ENCODE data around the gene PCDHGA4. TPM values are rescaled to one million over a fixed set of nuclear protein-coding genes. Genes with fewer than 3 reads are reported as not detected.
A peak's percentile ranks its signal among the peaks of the same experiment; 100 is the strongest.

PCDHGA4 gene
- polyA plus RNA-seq, 3 donors: 0.03 TPM; not detected in 2

DNA sequence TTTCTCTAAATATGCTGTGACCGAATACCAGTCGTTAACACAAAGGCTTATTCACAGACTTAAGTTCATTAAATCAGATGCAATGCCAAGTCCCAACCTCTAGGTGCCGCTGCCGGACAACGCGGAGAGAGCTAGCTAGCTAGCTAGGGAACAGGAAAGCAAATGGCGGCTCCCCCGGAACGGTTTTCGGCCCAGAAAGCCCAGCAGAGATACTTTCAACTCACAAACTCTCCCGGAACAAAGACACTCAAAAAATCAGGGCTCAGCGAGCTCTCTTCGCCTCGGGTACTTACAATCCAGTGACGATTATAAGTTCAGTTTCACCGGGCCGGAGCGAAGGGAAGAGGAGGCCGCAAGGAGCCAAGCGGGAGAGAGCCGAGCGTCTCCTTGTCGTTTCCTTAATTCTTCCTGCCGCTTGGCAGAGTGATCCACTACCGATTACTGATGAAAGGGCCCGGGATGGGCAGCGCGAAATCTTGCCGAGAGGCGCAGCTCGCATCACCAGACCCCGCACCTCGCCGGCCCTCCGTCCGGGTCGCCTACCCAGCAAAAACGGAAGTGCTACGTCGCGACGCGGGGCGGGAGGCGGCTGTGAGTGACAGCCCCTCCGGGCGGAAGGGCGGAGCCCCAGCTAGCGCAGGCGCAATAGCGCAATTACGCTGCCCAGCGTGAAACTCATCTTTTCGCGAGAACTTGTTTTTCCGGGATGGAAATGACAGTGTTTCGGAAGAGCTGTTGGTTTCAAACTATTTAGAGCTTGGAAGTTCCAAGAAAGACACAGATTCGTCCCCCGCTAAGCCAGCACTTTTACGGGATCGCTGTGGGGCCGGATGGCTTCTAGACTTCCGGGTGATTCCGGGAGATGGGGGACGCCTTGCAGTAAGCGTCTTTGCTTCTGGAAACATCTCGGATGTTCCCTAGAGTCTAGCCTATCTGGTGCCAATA lies 34.3 kb upstream of the PCDHGA4 start, which contains the start of gene TAF7:
Gene TAF7 (minus strand): TSS at position 560 of the 945 bp plus-strand sequence. CDS start 740 bp downstream, outside the sequence.
- Mint-ChIP-seq H3K36me3 (peaks cover 14 to 34% of the 10 kb centered on the region in 2 donors), H3K27ac (peak within 1 kb of the TSS; percentile 98 to 100 (median 98)), H3K9me3 (peaks cover 40 to 87% (median 81%) of the 10 kb centered on the region in 7 donors), H3K4me1 (peaks cover 16% of the 10 kb centered on the region), H3K27me3 (ENCODE audit: low read depth in 3 of 3) (peaks cover 2 to 6% (median 5%) of the 10 kb centered on the region in 3 donors), H3K4me3 (peak within 1 kb of the TSS; percentile 89 to 96)
- H4K20me1 ChIP-seq (ENCODE audit: insufficient read depth, low read length): no peaks in the 10 kb centered on the region
- H3K9ac ChIP-seq (ENCODE audit: insufficient read depth, low read length, poor library complexity, severe bottlenecking): peak within 1 kb of the TSS; percentile 79
- TF ChIP-seq, protein P1, sequence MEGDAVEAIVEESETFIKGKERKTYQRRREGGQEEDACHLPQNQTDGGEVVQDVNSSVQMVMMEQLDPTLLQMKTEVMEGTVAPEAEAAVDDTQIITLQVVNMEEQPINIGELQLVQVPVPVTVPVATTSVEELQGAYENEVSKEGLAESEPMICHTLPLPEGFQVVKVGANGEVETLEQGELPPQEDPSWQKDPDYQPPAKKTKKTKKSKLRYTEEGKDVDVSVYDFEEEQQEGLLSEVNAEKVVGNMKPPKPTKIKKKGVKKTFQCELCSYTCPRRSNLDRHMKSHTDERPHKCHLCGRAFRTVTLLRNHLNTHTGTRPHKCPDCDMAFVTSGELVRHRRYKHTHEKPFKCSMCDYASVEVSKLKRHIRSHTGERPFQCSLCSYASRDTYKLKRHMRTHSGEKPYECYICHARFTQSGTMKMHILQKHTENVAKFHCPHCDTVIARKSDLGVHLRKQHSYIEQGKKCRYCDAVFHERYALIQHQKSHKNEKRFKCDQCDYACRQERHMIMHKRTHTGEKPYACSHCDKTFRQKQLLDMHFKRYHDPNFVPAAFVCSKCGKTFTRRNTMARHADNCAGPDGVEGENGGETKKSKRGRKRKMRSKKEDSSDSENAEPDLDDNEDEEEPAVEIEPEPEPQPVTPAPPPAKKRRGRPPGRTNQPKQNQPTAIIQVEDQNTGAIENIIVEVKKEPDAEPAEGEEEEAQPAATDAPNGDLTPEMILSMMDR (IDR thresholded peaks at IDR 0.05): peak; percentile 87
- peaks cover 57 to 83% of the 10 kb centered on the region in 2 donors for H3K9me3 ChIP-seq (replicated peaks in 1 of 2; ENCODE audit: control insufficient read depth in 1 of 2, insufficient read depth in 1 of 2, low read length in 2 of 2)
- WGBS (ENCODE audit: insufficient coverage): 2% methylated on average over 61 of the region's 67 CpGs
- H2AFZ ChIP-seq (ENCODE audit: insufficient read depth, low read depth, low read length, poor library complexity, severe bottlenecking): peak within 1 kb of the TSS; percentile 96
- peaks cover 0 to 20% of the 10 kb centered on the region in 2 donors for H3K36me3 ChIP-seq (replicated peaks in 1 of 2; ENCODE audit: control insufficient read depth in 1 of 2, insufficient read depth in 2 of 2, low read length in 2 of 2)
- intact Hi-C loops (cut with micrococcal nuclease): loop anchor here in 1 of 2 donors (2.0 to 5.0 kb wide), 2 partner anchors 202 to 244 kb away; no protein-coding TSS in a partner anchor
- peaks cover 11 to 16% of the 10 kb centered on the region in 2 donors for H3K4me1 ChIP-seq (ENCODE audit: control insufficient read depth in 1 of 2, insufficient read depth in 2 of 2, low read length in 2 of 2)
- H3K27me3 ChIP-seq (ENCODE audit: control insufficient read depth in 2 of 2, insufficient read depth in 2 of 2, low read length in 2 of 2): peaks cover 0 to 2% of the 10 kb centered on the region in 2 donors
- H3K4me2 ChIP-seq (replicated peaks; ENCODE audit: extremely low read depth, low read length, poor library complexity, severe bottlenecking): peak within 1 kb of the TSS; percentile 74
- peak; percentile 89 to 91 (median 91) for DNase-seq
- H3K4me3 ChIP-seq (replicated peaks in 1 of 3; ENCODE audit: low read depth in 2 of 3, low read length in 3 of 3): peak within 1 kb of the TSS; percentile 79 to 92 (median 86)
- H3K79me2 ChIP-seq (ENCODE audit: insufficient read depth, low read length): peaks cover 16% of the 10 kb centered on the region
- H3K27ac ChIP-seq (ENCODE audit: low read depth in 1 of 2, low read length in 2 of 2): peak within 1 kb of the TSS; percentile 92 to 95

DNA sequence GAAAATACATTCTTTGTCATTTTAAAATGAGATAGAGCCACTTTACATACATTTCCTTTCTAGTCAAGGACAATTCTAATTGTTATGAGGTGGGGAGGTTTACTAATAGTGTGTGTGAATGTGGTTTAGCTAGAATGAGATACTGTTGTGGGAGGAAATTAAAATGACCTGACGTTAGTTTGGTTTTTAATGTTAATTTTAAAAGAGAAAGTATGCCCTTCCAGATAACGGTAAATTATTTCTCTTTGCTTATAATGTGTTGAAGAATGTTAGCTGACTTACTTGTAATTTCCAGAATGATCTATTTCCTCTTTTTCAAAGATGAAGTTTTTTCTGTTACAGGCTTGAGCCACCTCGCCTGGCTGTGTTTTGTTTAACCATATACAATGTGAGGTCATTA lies 32.6 kb upstream of the PCDHGA4 start:
- no peak overlapping the region for H3K4me3 ChIP-seq (replicated peaks in 1 of 3; ENCODE audit: low read depth in 2 of 3, low read length in 3 of 3)
- peaks cover 58 to 72% of the 10 kb centered on the region in 2 donors for H3K9me3 ChIP-seq (replicated peaks in 1 of 2; ENCODE audit: control insufficient read depth in 1 of 2, insufficient read depth in 1 of 2, low read length in 2 of 2)
- no peak overlapping the region for H3K4me2 ChIP-seq (replicated peaks; ENCODE audit: extremely low read depth, low read length, poor library complexity, severe bottlenecking)
- H3K4me3 Mint-ChIP-seq: no peak overlapping the region
- H3K36me3 Mint-ChIP-seq: peaks cover 14 to 28% of the 10 kb centered on the region in 2 donors
- H2AFZ ChIP-seq (ENCODE audit: insufficient read depth, low read depth, low read length, poor library complexity, severe bottlenecking): no peak overlapping the region
- H3K27me3 Mint-ChIP-seq (ENCODE audit: low read depth in 3 of 3): peaks cover 6 to 17% (median 14%) of the 10 kb centered on the region in 3 donors
- H4K20me1 ChIP-seq (ENCODE audit: insufficient read depth, low read length): no peaks in the 10 kb centered on the region
- H3K27me3 ChIP-seq (ENCODE audit: control insufficient read depth in 2 of 2, insufficient read depth in 2 of 2, low read length in 2 of 2): peaks cover 11 to 15% of the 10 kb centered on the region in 2 donors
- H3K27ac ChIP-seq (ENCODE audit: low read depth in 1 of 2, low read length in 2 of 2): no peak overlapping the region
- intact Hi-C loops (cut with micrococcal nuclease): loop anchor here in 1 of 2 donors (5.0 kb wide), 1 partner anchor 200 kb away; no protein-coding TSS in a partner anchor
- peaks cover 11 to 16% of the 10 kb centered on the region in 2 donors for H3K4me1 ChIP-seq (ENCODE audit: control insufficient read depth in 1 of 2, insufficient read depth in 2 of 2, low read length in 2 of 2)
- peaks cover 16% of the 10 kb centered on the region for H3K79me2 ChIP-seq (ENCODE audit: insufficient read depth, low read length)
- DNase-seq: no peak
- H3K27ac Mint-ChIP-seq: no peak overlapping the region
- H3K9ac ChIP-seq (ENCODE audit: insufficient read depth, low read length, poor library complexity, severe bottlenecking): no peak overlapping the region
- 86% methylated on average over 1 of the region's 3 CpGs for WGBS (ENCODE audit: insufficient coverage)
- peaks cover 39 to 87% (median 78%) of the 10 kb centered on the region in 7 donors for H3K9me3 Mint-ChIP-seq
- peaks cover 0 to 20% of the 10 kb centered on the region in 2 donors for H3K36me3 ChIP-seq (replicated peaks in 1 of 2; ENCODE audit: control insufficient read depth in 1 of 2, insufficient read depth in 2 of 2, low read length in 2 of 2)
- TF ChIP-seq, protein P1 (IDR thresholded peaks at IDR 0.05): no peak
- H3K4me1 Mint-ChIP-seq: peaks cover 21% of the 10 kb centered on the region
